Type B pancreatic cell (in vitro differentiated cells): ENCODE data around the gene NPAS4. TPM values are rescaled to one million over a fixed set of nuclear protein-coding genes. Genes with fewer than 3 reads are reported as not detected.
A peak's percentile ranks its signal among the peaks of the same experiment; 100 is the strongest.

Source experiments
- DNase-seq: peaks from one replicate; pipeline ENCODE4 v3.0.0; 2021; ENCODE audit warnings: mixed read lengths; ENCODE audit not compliant: unreplicated experiment; ENCODE audit errors: extremely low spot score
- H3K27ac Mint-ChIP-seq: 2 replicates; pipeline ENCODE4 v1.8.0; 2021; ENCODE audit warnings: mild to moderate bottlenecking, mixed read lengths
- H3K27me3 Mint-ChIP-seq: 2 replicates; pipeline ENCODE4 v1.8.0; 2021; ENCODE audit warnings: mixed read lengths
- H3K36me3 Mint-ChIP-seq: 2 replicates; pipeline ENCODE4 v1.8.0; 2021; ENCODE audit warnings: mixed read lengths
- H3K4me1 Mint-ChIP-seq: one replicate; pipeline ENCODE4 v1.8.0; 2021; ENCODE audit warnings: mixed read lengths; ENCODE audit not compliant: unreplicated experiment
- H3K4me3 Mint-ChIP-seq: 2 replicates; pipeline ENCODE4 v1.8.0; 2021; ENCODE audit warnings: mild to moderate bottlenecking, mixed read lengths
- H3K9me3 Mint-ChIP-seq: 2 replicates; pipeline ENCODE4 v1.8.0; 2021; ENCODE audit warnings: mixed read lengths
- CTCF ChIP-seq: fragments of 200-600 bp; sonication (generic); conservative IDR thresholded peaks from 2 replicates; pipeline ENCODE4 v1.5.0; 2021; ENCODE audit warnings: antibody characterized with exemption, mild to moderate bottlenecking
- total RNA-seq: library from RNA; stranded (reverse); gene quantifications from 2 replicates; pipeline ENCODE4 v1.2.1, GENCODE V29; 2021; ENCODE audit warnings: low replicate concordance

Gene NPAS4
- total RNA-seq, 1 donor from 2014 or later = 0.77 TPM

- Mint-ChIP-seq H3K36me3 (no peaks in the 10 kb centered on the region), H3K9me3 (peaks cover 5% of the 10 kb centered on the region), H3K4me3 (peak overlapping the region; percentile 54), H3K27me3 (peaks cover 77% of the 10 kb centered on the region), H3K4me1 (peaks cover 5% of the 10 kb centered on the region), H3K27ac (no peak overlapping the region)
- DNase-seq = no peak
- TF ChIP-seq CTCF = no peak
Measured at GRCh38 chr11:66418986-66419308, 1.9 kb upstream of the NPAS4 start.

GRCh38 chr11:66419825-66420224 lies 1.0 kb upstream of the NPAS4 start:
- no peak for DNase-seq
- H3K4me1 Mint-ChIP-seq = peaks cover 5% of the 10 kb centered on the region
- TF ChIP-seq CTCF = no peak
- H3K9me3 Mint-ChIP-seq = peaks cover 5% of the 10 kb centered on the region
- no peak overlapping the region for H3K27ac Mint-ChIP-seq
- H3K4me3 Mint-ChIP-seq = no peak overlapping the region
- H3K27me3 Mint-ChIP-seq = peaks cover 73% of the 10 kb centered on the region
- no peaks in the 10 kb centered on the region for H3K36me3 Mint-ChIP-seq

- Mint-ChIP-seq H3K27ac (no peak overlapping the region), H3K27me3 (peaks cover 57% of the 10 kb centered on the region), H3K36me3 (no peaks in the 10 kb centered on the region), H3K4me1 (peaks cover 5% of the 10 kb centered on the region), H3K4me3 (no peak overlapping the region), H3K9me3 (peaks cover 5% of the 10 kb centered on the region)
- TF ChIP-seq CTCF = no peak
- peak; percentile 98 for DNase-seq
Measured at GRCh38 chr11:66421492-66422205, 814 bp downstream of the NPAS4 start.

- Mint-ChIP-seq H3K4me1 (no peaks in the 10 kb centered on the region), H3K4me3 (no peak overlapping the region), H3K27ac (no peak overlapping the region), H3K27me3 (peaks cover 18% of the 10 kb centered on the region), H3K36me3 (no peaks in the 10 kb centered on the region), H3K9me3 (no peaks in the 10 kb centered on the region)
- no peak for TF ChIP-seq CTCF
- no peak for DNase-seq
Measured at GRCh38 chr11:66426314-66426713, 5.5 kb downstream of the NPAS4 start.

GRCh38 chr11:66428933-66429332 lies 8.1 kb downstream of the NPAS4 start:
- Mint-ChIP-seq H3K4me3 (no peak overlapping the region), H3K27ac (no peak overlapping the region), H3K27me3 (peaks cover 5% of the 10 kb centered on the region), H3K36me3 (no peaks in the 10 kb centered on the region), H3K4me1 (no peaks in the 10 kb centered on the region), H3K9me3 (no peaks in the 10 kb centered on the region)
- no peak for DNase-seq
- no peak for TF ChIP-seq CTCF
